Natural killer cell treated with Interleukin-12 subunit alpha and Interleukin-12 subunit beta and Interleukin-15 and Interleukin-18, amount 100 ng/mL, for 72 hours (primary cell): ENCODE results near the gene SCN2A. TPM values are rescaled to one million over a fixed set of nuclear protein-coding genes. Genes with fewer than 3 reads are reported as not detected.
"Not testable (repeated sequence)": the region's sequence is repeated elsewhere in the genome, so short reads cannot be mapped to it uniquely, and the experiment has no call there.

Experiments used
- ATAC-seq, 2 donors: fragments of 150-1000 bp; cut with Tn5 transposase in 1 of 2; sonication (Bioruptor Pico), chemical (Tn5 transposase) in 1 of 2; 2 replicates each; pipeline ENCODE4 v1.10.0; 2021
- DNase-seq: peaks from one replicate; pipeline ENCODE4 v3.0.0; 2022; ENCODE audit warnings: low spot score
- H3K27ac Mint-ChIP-seq, 2 donors: 1 replicate in 1 of 2; 2 replicates in 1 of 2; pipeline ENCODE4 v1.8.0; 2022; ENCODE audit warnings: mixed read lengths in 2 of 2, mild to moderate bottlenecking in 1 of 2, moderate library complexity in 1 of 2
- H3K27me3 Mint-ChIP-seq, 2 donors: 1 replicate in 1 of 2; 2 replicates in 1 of 2; pipeline ENCODE4 v1.8.0; 2022; ENCODE audit warnings: mixed read lengths in 2 of 2
- H3K36me3 Mint-ChIP-seq: one replicate; pipeline ENCODE4 v1.8.0; 2022; ENCODE audit warnings: mixed read lengths
- H3K4me1 Mint-ChIP-seq, 2 donors: 1 replicate in 1 of 2; 2 replicates in 1 of 2; pipeline ENCODE4 v1.8.0; 2022; ENCODE audit warnings: low read depth in 2 of 2, mixed read lengths in 2 of 2, mild to moderate bottlenecking in 1 of 2
- H3K4me3 Mint-ChIP-seq: one replicate; pipeline ENCODE4 v1.8.0; 2022; ENCODE audit warnings: mixed read lengths
- H3K9me3 Mint-ChIP-seq: 2 replicates; pipeline ENCODE4 v1.8.0; 2022; ENCODE audit warnings: mixed read lengths
- total RNA-seq, 2 donors: library from RNA; stranded (reverse); gene quantifications; one replicate each; pipeline ENCODE4 v1.2.3, GENCODE V29; 2022

SCN2A gene
- total RNA-seq, 2 donors from 2014 or later = not detected

DNA sequence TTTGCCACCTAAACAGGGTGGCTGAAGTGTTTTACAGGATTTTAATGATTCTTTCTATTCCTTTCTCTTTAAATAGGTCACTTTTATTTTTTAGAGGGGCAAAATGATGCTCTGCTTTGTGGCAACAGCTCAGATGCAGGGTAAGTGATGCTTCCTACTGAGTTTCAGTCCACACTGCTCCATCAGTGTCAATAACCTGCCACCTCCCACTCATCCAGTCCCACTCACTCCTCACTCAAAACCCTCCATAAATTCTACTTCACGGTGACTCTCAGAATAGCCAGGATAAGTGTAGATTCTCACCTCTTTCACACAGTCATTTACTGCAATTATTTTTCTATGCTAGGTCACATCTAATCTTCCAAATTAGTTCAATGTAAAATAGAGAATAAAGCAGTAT is 72.7 kb downstream of the SCN2A start:
- Mint-ChIP-seq H3K4me1 (peaks cover 0 to 6% of the 10 kb centered on the region in 2 donors), H3K27me3 (peaks cover 2 to 6% of the 10 kb centered on the region in 2 donors), H3K36me3 (no peaks in the 10 kb centered on the region), H3K9me3 (no peaks in the 10 kb centered on the region), H3K4me3 (no peak overlapping the region), H3K27ac (no peak overlapping the region)
- no peak for ATAC-seq
- DNase-seq = no peak

GRCh38 chr2:165312999-165313398 is 73.8 kb downstream of the SCN2A start:
- no peak for DNase-seq
- Mint-ChIP-seq H3K9me3 (no peaks in the 10 kb centered on the region), H3K27ac (no peak overlapping the region), H3K27me3 (peaks cover 2 to 6% of the 10 kb centered on the region in 2 donors), H3K4me1 (peaks cover 0 to 6% of the 10 kb centered on the region in 2 donors), H3K4me3 (no peak overlapping the region), H3K36me3 (no peaks in the 10 kb centered on the region)
- no peak for ATAC-seq

GRCh38 chr2:165313509-165313908 is 74.3 kb downstream of the SCN2A start:
- H3K36me3 Mint-ChIP-seq = no peaks in the 10 kb centered on the region
- H3K9me3 Mint-ChIP-seq = no peaks in the 10 kb centered on the region
- peaks cover 0 to 6% of the 10 kb centered on the region in 2 donors for H3K4me1 Mint-ChIP-seq
- ATAC-seq (no peak), DNase-seq (no peak)
- H3K4me3 Mint-ChIP-seq = no peak overlapping the region
- H3K27me3 Mint-ChIP-seq = peaks cover 2 to 6% of the 10 kb centered on the region in 2 donors
- H3K27ac Mint-ChIP-seq = no peak overlapping the region

DNA sequence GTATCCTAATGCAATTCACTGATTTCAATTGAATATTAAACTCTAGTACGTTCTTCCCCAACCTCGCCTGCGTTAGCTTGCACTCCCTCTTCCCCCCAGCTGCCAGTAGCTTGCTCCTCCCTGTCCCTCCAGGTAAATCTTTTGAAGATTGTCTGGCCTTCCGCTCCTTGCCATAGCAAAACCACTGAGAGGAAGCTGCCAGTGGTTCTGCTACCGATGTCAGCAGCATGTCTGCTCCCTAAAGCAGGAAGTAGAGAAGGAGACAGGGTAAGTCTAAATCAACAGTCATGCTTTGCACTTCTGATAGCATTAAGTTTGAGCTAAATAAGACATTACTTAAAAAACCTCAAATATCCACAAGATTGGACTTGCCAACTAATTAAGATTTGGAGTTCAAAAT is 89.1 kb downstream of the SCN2A start:
- Mint-ChIP-seq H3K4me3 (no peak overlapping the region), H3K36me3 (no peaks in the 10 kb centered on the region), H3K4me1 (peaks cover 5 to 7% of the 10 kb centered on the region in 2 donors), H3K27me3 (peaks cover 0 to 7% of the 10 kb centered on the region in 2 donors), H3K27ac (no peak overlapping the region), H3K9me3 (no peaks in the 10 kb centered on the region)
- ATAC-seq (no peak), DNase-seq (no peak)

DNA sequence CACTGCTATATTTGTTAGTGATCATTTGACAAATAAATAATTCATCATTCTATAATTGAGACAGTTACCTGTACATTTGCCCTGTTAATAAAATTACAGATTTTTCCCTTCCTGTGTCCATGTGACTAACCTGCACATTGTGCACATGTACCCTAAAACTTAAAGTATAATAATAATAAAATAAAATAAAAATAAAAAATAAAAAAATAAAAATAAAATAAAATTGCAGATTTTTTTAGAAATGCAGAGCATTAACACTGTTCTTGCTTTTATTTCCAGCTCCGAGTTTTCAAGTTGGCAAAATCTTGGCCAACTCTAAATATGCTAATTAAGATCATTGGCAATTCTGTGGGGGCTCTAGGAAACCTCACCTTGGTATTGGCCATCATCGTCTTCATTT is 105.1 kb downstream of the SCN2A start:
- not testable (repeated sequence) for H3K27me3 Mint-ChIP-seq, H3K9me3 Mint-ChIP-seq, DNase-seq, H3K4me1 Mint-ChIP-seq, ATAC-seq, H3K36me3 Mint-ChIP-seq, H3K27ac Mint-ChIP-seq, H3K4me3 Mint-ChIP-seq

DNA sequence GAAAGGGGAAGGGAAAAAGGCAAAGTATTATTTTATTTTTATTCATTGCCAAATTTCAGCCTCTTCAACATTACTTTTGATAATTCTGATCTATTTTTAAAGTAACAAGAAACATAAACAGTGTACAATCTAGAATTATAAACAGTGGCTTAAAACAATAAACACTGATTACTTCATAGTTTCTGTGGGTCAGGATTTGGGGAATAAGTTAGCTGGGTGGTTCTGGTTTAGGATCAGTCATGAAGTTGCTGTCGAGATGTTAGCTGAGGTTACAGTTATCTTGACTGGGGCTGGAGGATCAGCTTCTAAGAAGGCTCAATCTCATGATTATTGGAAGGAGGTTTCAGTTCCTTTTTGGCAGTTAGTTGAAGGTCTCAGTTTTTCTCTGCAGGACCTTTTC is 109.2 kb downstream of the SCN2A start:
- no peak overlapping the region for H3K27ac Mint-ChIP-seq
- no peak overlapping the region for H3K4me3 Mint-ChIP-seq
- no peaks in the 10 kb centered on the region for H3K36me3 Mint-ChIP-seq
- H3K27me3 Mint-ChIP-seq = peaks cover 2 to 5% of the 10 kb centered on the region in 2 donors
- H3K9me3 Mint-ChIP-seq = no peaks in the 10 kb centered on the region
- no peaks in the 10 kb centered on the region for H3K4me1 Mint-ChIP-seq
- ATAC-seq (no peak), DNase-seq (no peak)

- no peak overlapping the region for H3K27ac Mint-ChIP-seq
- H3K4me3 Mint-ChIP-seq = no peak overlapping the region
- peaks cover 2 to 5% of the 10 kb centered on the region in 2 donors for H3K27me3 Mint-ChIP-seq
- no peaks in the 10 kb centered on the region for H3K36me3 Mint-ChIP-seq
- no peaks in the 10 kb centered on the region for H3K9me3 Mint-ChIP-seq
- no peaks in the 10 kb centered on the region for H3K4me1 Mint-ChIP-seq
- no peak for DNase-seq
- no peak for ATAC-seq
Observed at GRCh38 chr2:165349181-165349580, 110.0 kb downstream of the SCN2A start.

GRCh38 chr2:165357758-165358157 is 118.5 kb downstream of the SCN2A start:
- ATAC-seq (no peak), DNase-seq (no peak)
- no peaks in the 10 kb centered on the region for H3K9me3 Mint-ChIP-seq
- H3K4me1 Mint-ChIP-seq = no peaks in the 10 kb centered on the region
- no peaks in the 10 kb centered on the region for H3K27me3 Mint-ChIP-seq
- no peak overlapping the region for H3K27ac Mint-ChIP-seq
- no peaks in the 10 kb centered on the region for H3K36me3 Mint-ChIP-seq
- no peak overlapping the region for H3K4me3 Mint-ChIP-seq

DNA sequence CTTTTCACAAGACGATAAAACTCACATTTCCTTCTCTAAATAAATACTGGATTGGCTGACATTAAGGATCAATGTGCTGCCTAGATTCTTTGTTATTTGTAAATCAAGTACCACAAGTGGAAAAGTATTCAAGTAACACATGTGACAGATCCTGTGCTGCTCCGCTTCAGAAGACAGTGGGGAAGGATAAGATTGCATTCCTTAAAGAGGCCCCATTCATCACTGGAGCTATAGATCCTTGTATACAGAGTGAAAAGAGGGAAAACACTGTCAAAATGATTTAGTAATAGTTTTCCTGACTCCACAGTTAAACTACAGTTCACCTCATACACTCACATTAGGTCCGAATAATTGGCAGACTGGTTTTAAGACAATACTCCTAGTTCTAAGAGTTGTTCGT is 122.3 kb downstream of the SCN2A start:
- H3K4me1 Mint-ChIP-seq = no peaks in the 10 kb centered on the region
- DNase-seq = no peak
- H3K4me3 Mint-ChIP-seq = no peak overlapping the region
- no peaks in the 10 kb centered on the region for H3K9me3 Mint-ChIP-seq
- ATAC-seq = no peak
- no peak overlapping the region for H3K27ac Mint-ChIP-seq
- no peaks in the 10 kb centered on the region for H3K27me3 Mint-ChIP-seq
- no peaks in the 10 kb centered on the region for H3K36me3 Mint-ChIP-seq

DNA sequence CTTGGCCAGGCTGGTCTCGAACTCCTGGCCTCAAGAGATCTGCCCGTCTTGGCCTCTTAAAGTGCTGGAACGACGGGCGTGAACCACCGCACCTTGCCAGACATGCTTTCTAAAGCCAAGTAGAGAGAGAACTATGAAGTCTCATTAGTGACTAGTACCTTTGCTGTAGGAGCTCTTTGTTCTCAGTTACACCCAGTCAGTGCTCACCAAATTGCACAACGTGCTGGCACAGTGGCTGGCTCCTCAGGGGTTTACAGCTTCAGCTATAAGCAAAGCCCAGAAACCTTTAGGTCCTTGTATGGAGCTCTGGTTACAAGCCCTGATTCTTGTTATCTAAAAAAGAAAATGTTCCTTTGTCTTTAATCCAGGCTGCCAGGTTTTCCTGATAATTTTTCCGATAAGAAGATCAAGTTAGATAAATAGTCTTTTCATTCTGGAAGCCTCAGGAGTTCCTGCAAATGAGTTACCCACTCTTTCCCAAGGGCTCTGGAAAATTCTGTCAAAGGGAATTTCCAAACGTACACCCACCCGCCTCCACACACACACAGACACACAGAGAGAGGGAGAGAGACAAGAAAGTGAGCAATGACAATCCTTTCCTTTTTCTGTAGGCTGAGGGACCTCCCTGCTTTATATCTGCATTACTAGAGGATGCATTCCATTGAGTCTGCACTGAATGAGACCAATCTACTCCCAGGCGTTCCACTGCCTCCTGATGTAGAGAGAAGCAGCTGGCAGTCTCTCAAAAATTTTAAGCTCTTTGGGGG is 130.1 kb downstream of the SCN2A start:
- DNase-seq (no peak), ATAC-seq (no peak)
- no peaks in the 10 kb centered on the region for H3K4me1 Mint-ChIP-seq
- peaks cover 0 to under 1% of the 10 kb centered on the region in 2 donors for H3K27me3 Mint-ChIP-seq
- no peaks in the 10 kb centered on the region for H3K36me3 Mint-ChIP-seq
- no peak overlapping the region for H3K4me3 Mint-ChIP-seq
- no peaks in the 10 kb centered on the region for H3K9me3 Mint-ChIP-seq
- H3K27ac Mint-ChIP-seq = no peak overlapping the region

DNA sequence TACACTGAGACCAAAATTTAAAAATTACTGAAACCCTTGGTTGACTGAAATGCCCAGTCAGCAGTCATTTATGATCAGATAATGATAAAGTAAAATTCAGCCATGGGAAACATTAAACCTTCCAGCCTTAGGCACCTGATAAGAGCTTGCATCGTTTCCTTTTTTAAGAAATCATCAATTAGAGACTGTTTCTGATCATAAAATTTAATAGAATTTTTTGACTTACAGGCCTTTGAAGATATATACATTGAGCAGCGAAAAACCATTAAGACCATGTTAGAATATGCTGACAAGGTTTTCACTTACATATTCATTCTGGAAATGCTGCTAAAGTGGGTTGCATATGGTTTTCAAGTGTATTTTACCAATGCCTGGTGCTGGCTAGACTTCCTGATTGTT is 130.7 kb downstream of the SCN2A start:
- Mint-ChIP-seq H3K36me3 (no peaks in the 10 kb centered on the region), H3K4me1 (no peaks in the 10 kb centered on the region), H3K4me3 (no peak overlapping the region), H3K9me3 (no peaks in the 10 kb centered on the region), H3K27ac (no peak overlapping the region), H3K27me3 (peaks cover 0 to 6% of the 10 kb centered on the region in 2 donors)
- DNase-seq = no peak
- no peak for ATAC-seq

DNA sequence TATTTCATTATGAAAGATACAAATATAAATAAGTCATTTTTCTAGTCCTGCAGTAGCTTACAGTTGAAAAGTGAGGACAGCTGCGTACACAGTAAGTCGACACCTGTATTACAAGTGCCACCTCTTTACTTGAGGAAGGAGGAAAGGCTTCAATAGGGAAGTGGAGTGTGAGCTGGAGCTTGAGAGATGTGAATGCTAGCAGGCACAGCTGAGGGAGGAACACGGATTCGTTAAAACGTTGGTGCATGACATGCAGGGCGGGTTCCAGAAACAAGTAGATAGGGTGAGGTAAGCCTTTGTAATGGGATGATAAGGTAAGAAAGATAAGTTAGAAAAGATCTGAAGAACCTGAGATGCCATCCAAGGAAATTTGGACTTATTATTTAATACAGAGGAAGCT is 132.1 kb downstream of the SCN2A start:
- H3K27me3 Mint-ChIP-seq = peaks cover 0 to 7% of the 10 kb centered on the region in 2 donors

GRCh38 chr2:165373278-165374010 is 134.2 kb downstream of the SCN2A start:
- ATAC-seq = no peak
- no peak overlapping the region for H3K4me3 Mint-ChIP-seq
- H3K4me1 Mint-ChIP-seq = no peaks in the 10 kb centered on the region
- peaks cover 0 to 7% of the 10 kb centered on the region in 2 donors for H3K27me3 Mint-ChIP-seq
- no peak for DNase-seq
- no peaks in the 10 kb centered on the region for H3K36me3 Mint-ChIP-seq
- no peak overlapping the region for H3K27ac Mint-ChIP-seq
- no peaks in the 10 kb centered on the region for H3K9me3 Mint-ChIP-seq

More for the DNA sequence above, 132.1 kb downstream of the SCN2A start:
- no peak for ATAC-seq
- Mint-ChIP-seq H3K4me1 (no peaks in the 10 kb centered on the region), H3K36me3 (no peaks in the 10 kb centered on the region), H3K27ac (no peak overlapping the region), H3K9me3 (no peaks in the 10 kb centered on the region), H3K4me3 (no peak overlapping the region)
- DNase-seq = no peak

DNA sequence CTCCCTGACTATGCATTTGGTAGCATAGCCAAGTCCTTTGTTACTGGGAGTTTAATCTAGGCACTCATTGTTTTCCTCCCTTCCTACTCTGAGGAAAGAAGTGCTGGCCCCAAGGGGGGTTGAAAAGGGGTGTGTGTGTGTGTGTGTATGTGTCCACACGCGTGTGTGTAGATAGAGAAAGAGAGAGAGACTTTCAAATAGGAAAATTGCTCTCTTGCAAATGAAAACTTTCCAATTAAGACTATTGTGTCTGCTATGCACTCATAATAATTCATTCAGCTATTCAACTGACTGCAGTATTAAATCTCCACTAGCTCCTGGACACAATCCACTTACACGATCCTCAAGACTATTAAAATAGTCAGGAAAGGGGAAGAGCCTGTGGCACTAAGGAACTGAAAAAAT is 137.4 kb downstream of the SCN2A start:
- Mint-ChIP-seq H3K4me1 (no peaks in the 10 kb centered on the region), H3K36me3 (no peaks in the 10 kb centered on the region), H3K4me3 (no peak overlapping the region), H3K27ac (no peak overlapping the region), H3K27me3 (peaks cover 0 to 7% of the 10 kb centered on the region in 2 donors), H3K9me3 (no peaks in the 10 kb centered on the region)
- ATAC-seq (no peak), DNase-seq (no peak)
